K562 (cell line): ENCODE results near the gene DPM2. TPM values are rescaled to one million over a fixed set of nuclear protein-coding genes. Genes with fewer than 3 reads are reported as not detected.

Experiments
- ATAC-seq: fragments of 200-7000 bp; cut with Tn5 transposase; 3 replicates; pipeline ENCODE4 v1.9.1; 2020; ENCODE audit warnings: moderate library complexity
- BruUV-seq: library from RNA; stranded (reverse); fragments of 400-500 nt; replicated peaks from 2 replicates; lab custom pipeline; 2021; lab: Mats Ljungman, UMichigan
- CTCF ChIA-PET: fragments of 300-600 bp; formaldehyde crosslinking; extraction: SDS; loops from one replicate; lab custom pipeline; 2021; ENCODE audit warnings: low intra/inter-chr PET ratio; lab: Yijun Ruan, JAX
- POLR2A ChIA-PET: fragments of 300-600, 350-650 bp; sonication (Branson Sonifier 250); formaldehyde crosslinking; extraction: SDS; loops from one replicate; lab custom pipeline; 2021; ENCODE audit warnings: antibody characterized with exemption, inconsistent platforms; lab: Yijun Ruan, JAX
- DNase-seq, 4 experiments: peaks; one replicate each; pipeline versions ENCODE4 v3.0.0 to v3.0.0-alpha.2; 2011 to 2018; ENCODE audit warnings: low spot score in 3 of 4, mixed read lengths in 3 of 4; ENCODE audit errors: extremely low read depth in 1 of 4
- FAIRE-seq: peaks from 2 replicates; lab custom pipeline; 2011; peaks lifted over from hg19 to GRCh38; lab: Jason Lieb, UNC
- H2AFZ ChIP-seq: 2 replicates; pipeline ENCODE4 v1.6.0; 2011; ENCODE audit warnings: low read depth, low read length, control low read depth, inconsistent platforms
- H3K27ac ChIP-seq: fragments of 200-600 bp; 3 replicates; pipeline ENCODE4 v1.8.0; 2011; ENCODE audit warnings: low read depth, mild to moderate bottlenecking, control low read depth, inconsistent platforms, low read length, moderate library complexity, mixed read lengths; ENCODE audit errors: extremely low read depth
- H3K27me3 ChIP-seq, 2 experiments: fragments of 300-600 bp in 1 of 2; 2 replicates in 1 of 2; 3 replicates in 1 of 2; pipeline versions ENCODE4 v1.6.0 to v1.8.0; 2011; ENCODE audit warnings: inconsistent platforms in 2 of 2, low read length in 2 of 2, mild to moderate bottlenecking in 1 of 2, mixed read lengths in 1 of 2, moderate library complexity in 1 of 2; ENCODE audit not compliant: control insufficient read depth in 2 of 2, insufficient read depth in 2 of 2
- H3K36me3 ChIP-seq: fragments of 300-600 bp; 3 replicates; pipeline ENCODE4 v1.8.0; 2011; ENCODE audit warnings: mild to moderate bottlenecking, low read length, inconsistent platforms; ENCODE audit not compliant: control insufficient read depth, insufficient read depth
- H3K4me1 ChIP-seq, 2 experiments: fragments of 200-600 bp in 1 of 2; replicated peaks in 1 of 2; 2 replicates in 1 of 2; 3 replicates in 1 of 2; pipeline versions ENCODE4 v1.5.1 to v1.8.0; 2011; ENCODE audit warnings: inconsistent platforms in 2 of 2, low read length in 2 of 2, mild to moderate bottlenecking in 1 of 2, mixed read lengths in 1 of 2, moderate library complexity in 1 of 2; ENCODE audit not compliant: control insufficient read depth in 2 of 2, insufficient read depth in 2 of 2
- H3K4me2 ChIP-seq: 2 replicates; pipeline ENCODE4 v1.6.1; 2011; ENCODE audit warnings: low read length, control low read depth, inconsistent platforms, mixed read lengths; ENCODE audit not compliant: insufficient read depth
- H3K4me3 ChIP-seq: fragments of 200-600 bp; sonication (generic), shearing (Covaris generic); 2 replicates; pipeline ENCODE4 v1.5.1; 2016; ENCODE audit warnings: control low read depth, inconsistent platforms
- H3K79me2 ChIP-seq: fragments of 200-600 bp; 3 replicates; pipeline ENCODE4 v1.8.0; 2011; ENCODE audit warnings: low read length, inconsistent platforms; ENCODE audit not compliant: control insufficient read depth, insufficient read depth
- H3K9ac ChIP-seq, 2 experiments: 2 replicates each; pipeline versions ENCODE4 v1.6.0 to v1.6.1; 2011; ENCODE audit warnings: low read depth in 2 of 2, low read length in 2 of 2, control low read depth in 1 of 2, inconsistent platforms in 1 of 2, mild to moderate bottlenecking in 1 of 2, mixed read lengths in 1 of 2; ENCODE audit not compliant: insufficient read depth in 1 of 2
- H3K9me1 ChIP-seq: one replicate; pipeline ENCODE4 v1.6.0; 2011; ENCODE audit warnings: inconsistent platforms, mild to moderate bottlenecking, low read length, moderate library complexity; ENCODE audit not compliant: control insufficient read depth, insufficient read depth
- H3K9me3 ChIP-seq: replicated peaks from 2 replicates; pipeline ENCODE4 v1.5.1; 2011; ENCODE audit warnings: low read depth, low read length, inconsistent platforms; ENCODE audit not compliant: control insufficient read depth, insufficient read depth
- H4K20me1 ChIP-seq: replicated peaks from 2 replicates; pipeline ENCODE4 v1.6.1; 2011; ENCODE audit warnings: low read length, inconsistent platforms, mixed read lengths; ENCODE audit not compliant: control insufficient read depth, insufficient read depth
- GATAD2B ChIP-seq: fragments of 450-650 bp; IDR thresholded peaks from 2 replicates; pipeline ENCODE4 v1.6.1; 2017; ENCODE audit warnings: mild to moderate bottlenecking, borderline replicate concordance
- POLR2A ChIP-seq: fragments of 450-650 bp; conservative IDR thresholded peaks from 2 replicates; pipeline ENCODE4 v1.6.1; 2016
- POLR2B ChIP-seq: fragments of 450-650 bp; IDR thresholded peaks from 2 replicates; pipeline ENCODE4 v1.6.1; 2018; ENCODE audit warnings: low read depth; ENCODE audit not compliant: partially characterized antibody
- ZBTB7A ChIP-seq: IDR thresholded peaks from 2 replicates; pipeline ENCODE4 v1.6.1; 2011; ENCODE audit warnings: low read depth, mild to moderate bottlenecking, low read length, moderate library complexity, borderline replicate concordance; ENCODE audit not compliant: control insufficient read depth
- ZNF282 ChIP-seq: sonication (generic); formaldehyde crosslinking; IDR thresholded peaks from 2 replicates; pipeline ENCODE4 v1.8.1; 2023; ENCODE audit warnings: missing genetic modification reagents
- WGBS: fragments of 100-300 bp; shearing (Covaris generic); methylation state at CpG from one replicate; pipeline ENCODE4 v1.1.6; 2016; ENCODE audit warnings: low coverage, mixed read lengths; ENCODE audit not compliant: insufficient coverage; ENCODE audit errors: missing lambda C conversion rate; 5-methylcytosine and 5-hydroxymethylcytosine counted together
- in situ Hi-C: fragments of 300-500 bp; cut with MboI; formaldehyde crosslinking; loops from 4 replicates; pipeline ENCODE4 v1.15.0; 2018; ENCODE audit warnings: inconsistent platforms, mixed read lengths
- intact Hi-C: fragments of 100-400 bp; cut with micrococcal nuclease; formaldehyde crosslinking; loops from 2 replicates; pipeline ENCODE4 v1.14.2; 2022
- polyA plus RNA-seq, 8 experiments: library from polyadenylated mRNA; depleted of rRNA in 4 of 8; stranded (reverse) in 5 of 8; unstranded in 3 of 8; fragments of >200 nt; fragmentation: Nextera tagmentation in 2 of 8; fragmentation: Illumina TruSeq in 1 of 8; extraction: Ambion mirVana in 2 of 8; extraction: Trizol in 1 of 8; gene quantifications; 2 replicates each; pipeline versions ENCODE4 v1.2.1 to v1.2.3, GENCODE V29; 2011 to 2014; ENCODE audit warnings: inconsistent platforms in 1 of 8, missing spikeins in 1 of 8
- total RNA-seq, 7 experiments: library from RNA; depleted of rRNA in 6 of 7; stranded (reverse); fragments of >200 nt in 6 of 7; fragmentation: Illumina TruSeq in 2 of 7; extraction: Trizol in 2 of 7; gene quantifications; 2 replicates each; pipeline versions ENCODE4 v1.2.1 to v1.2.3, GENCODE V29; 2011 to 2021; ENCODE audit warnings: low replicate concordance in 1 of 7
- TF ChIP-seq, protein P1 (sequence below): sonication (generic); formaldehyde crosslinking; IDR thresholded peaks from 2 replicates; pipeline ENCODE4 v1.8.0; 2022; ENCODE audit warnings: mild to moderate bottlenecking, missing genetic modification reagents
- TF ChIP-seq, protein P2 (sequence below): fragments of 200-800 bp; sonication (Bioruptor generic); IDR thresholded peaks from 2 replicates; pipeline ENCODE4 v1.6.1; 2017; ENCODE audit warnings: missing genetic modification characterization, missing compliant biosample characterization
- TF ChIP-seq, protein P3 (sequence below): sonication (generic); formaldehyde crosslinking; IDR thresholded peaks from 2 replicates; pipeline ENCODE4 v1.8.1; 2023; ENCODE audit warnings: missing genetic modification reagents, mild to moderate bottlenecking, borderline replicate concordance

DPM2 gene
- total and polyA plus RNA-seq, 9 of the 15 experiments (the other 6 are each of a cell fraction or from before 2014, with no cell fraction given) = 43.5 to 126 (median 71.1) TPM

DNA sequence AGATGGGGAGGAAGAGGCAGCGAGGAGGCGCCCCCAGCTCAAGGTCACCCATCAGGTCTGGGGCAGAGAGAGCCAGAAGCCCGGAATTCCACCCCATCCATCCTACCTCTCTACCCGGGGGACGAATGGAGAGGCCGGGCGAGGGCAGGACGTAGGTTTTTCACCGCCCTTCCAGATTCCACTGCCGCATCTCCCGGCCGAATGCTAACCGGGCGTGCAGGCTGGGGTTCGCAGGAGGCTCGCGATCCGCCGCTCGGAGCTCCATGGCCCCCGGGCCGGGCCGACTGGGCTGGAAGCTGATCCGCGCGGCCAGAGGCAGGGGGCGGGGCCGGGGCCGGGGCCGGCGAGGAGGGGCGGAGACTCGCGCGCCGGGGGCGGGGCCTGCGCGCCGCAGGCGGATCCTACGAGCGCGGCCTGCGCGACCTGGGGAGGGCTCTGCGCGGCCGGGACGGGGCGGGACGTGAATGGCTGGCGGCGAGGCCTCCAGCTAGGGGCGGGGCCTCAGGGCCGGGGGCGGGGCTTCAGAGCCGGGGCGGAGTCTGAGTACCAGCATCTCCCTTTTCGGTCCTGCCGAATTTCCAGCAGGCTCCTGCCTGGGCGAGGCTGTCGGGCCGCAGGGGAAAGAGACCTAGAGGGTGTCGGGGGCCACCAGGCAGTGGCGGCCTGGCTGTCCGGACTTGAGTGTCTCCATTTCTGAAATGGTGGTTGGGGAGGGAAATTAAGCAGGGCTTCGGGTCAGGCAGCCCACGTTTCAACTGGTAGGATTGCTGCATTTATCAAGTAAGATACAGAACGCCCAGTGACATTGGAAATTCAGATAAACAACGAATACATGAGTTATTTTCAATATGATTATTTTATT lies 20.7 kb downstream of the DPM2 start, which contains the start of gene ST6GALNAC4:
Gene ST6GALNAC4 (minus strand): TSS at position 322 of the 862 bp plus-strand sequence. CDS start 622 bp downstream, outside the sequence.
- BruUV-seq = no TSS peak
- POLR2A ChIA-PET = interaction anchor here (0.6 to 1.2 kb wide), 4 partner anchors 13 to 354 kb away, joined by 3 to 5 read pairs (median 4); no protein-coding TSS in a partner anchor
- TF ChIP-seq POLR2A (peak; percentile 67), ZNF282 (CRISPR knock-in tag) (0 out of 2 replicates have a peak, but pooled peaks have one; percentile 50), POLR2B (peak; percentile 40), GATAD2B (0 out of 2 replicates have a peak, but pooled peaks have one; percentile 39), ZBTB7A (0 out of 2 replicates have a peak, but pooled peaks have one; percentile 22)
- TF ChIP-seq, protein P1, sequence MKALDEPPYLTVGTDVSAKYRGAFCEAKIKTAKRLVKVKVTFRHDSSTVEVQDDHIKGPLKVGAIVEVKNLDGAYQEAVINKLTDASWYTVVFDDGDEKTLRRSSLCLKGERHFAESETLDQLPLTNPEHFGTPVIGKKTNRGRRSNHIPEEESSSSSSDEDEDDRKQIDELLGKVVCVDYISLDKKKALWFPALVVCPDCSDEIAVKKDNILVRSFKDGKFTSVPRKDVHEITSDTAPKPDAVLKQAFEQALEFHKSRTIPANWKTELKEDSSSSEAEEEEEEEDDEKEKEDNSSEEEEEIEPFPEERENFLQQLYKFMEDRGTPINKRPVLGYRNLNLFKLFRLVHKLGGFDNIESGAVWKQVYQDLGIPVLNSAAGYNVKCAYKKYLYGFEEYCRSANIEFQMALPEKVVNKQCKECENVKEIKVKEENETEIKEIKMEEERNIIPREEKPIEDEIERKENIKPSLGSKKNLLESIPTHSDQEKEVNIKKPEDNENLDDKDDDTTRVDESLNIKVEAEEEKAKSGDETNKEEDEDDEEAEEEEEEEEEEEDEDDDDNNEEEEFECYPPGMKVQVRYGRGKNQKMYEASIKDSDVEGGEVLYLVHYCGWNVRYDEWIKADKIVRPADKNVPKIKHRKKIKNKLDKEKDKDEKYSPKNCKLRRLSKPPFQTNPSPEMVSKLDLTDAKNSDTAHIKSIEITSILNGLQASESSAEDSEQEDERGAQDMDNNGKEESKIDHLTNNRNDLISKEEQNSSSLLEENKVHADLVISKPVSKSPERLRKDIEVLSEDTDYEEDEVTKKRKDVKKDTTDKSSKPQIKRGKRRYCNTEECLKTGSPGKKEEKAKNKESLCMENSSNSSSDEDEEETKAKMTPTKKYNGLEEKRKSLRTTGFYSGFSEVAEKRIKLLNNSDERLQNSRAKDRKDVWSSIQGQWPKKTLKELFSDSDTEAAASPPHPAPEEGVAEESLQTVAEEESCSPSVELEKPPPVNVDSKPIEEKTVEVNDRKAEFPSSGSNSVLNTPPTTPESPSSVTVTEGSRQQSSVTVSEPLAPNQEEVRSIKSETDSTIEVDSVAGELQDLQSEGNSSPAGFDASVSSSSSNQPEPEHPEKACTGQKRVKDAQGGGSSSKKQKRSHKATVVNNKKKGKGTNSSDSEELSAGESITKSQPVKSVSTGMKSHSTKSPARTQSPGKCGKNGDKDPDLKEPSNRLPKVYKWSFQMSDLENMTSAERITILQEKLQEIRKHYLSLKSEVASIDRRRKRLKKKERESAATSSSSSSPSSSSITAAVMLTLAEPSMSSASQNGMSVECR (CRISPR knock-in tag) = peak; percentile 68; the same call in 1 of the 2 replicates
- TF ChIP-seq, protein P2, sequence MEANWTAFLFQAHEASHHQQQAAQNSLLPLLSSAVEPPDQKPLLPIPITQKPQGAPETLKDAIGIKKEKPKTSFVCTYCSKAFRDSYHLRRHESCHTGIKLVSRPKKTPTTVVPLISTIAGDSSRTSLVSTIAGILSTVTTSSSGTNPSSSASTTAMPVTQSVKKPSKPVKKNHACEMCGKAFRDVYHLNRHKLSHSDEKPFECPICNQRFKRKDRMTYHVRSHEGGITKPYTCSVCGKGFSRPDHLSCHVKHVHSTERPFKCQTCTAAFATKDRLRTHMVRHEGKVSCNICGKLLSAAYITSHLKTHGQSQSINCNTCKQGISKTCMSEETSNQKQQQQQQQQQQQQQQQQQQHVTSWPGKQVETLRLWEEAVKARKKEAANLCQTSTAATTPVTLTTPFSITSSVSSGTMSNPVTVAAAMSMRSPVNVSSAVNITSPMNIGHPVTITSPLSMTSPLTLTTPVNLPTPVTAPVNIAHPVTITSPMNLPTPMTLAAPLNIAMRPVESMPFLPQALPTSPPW = peak; percentile 82
- TF ChIP-seq, protein P3, sequence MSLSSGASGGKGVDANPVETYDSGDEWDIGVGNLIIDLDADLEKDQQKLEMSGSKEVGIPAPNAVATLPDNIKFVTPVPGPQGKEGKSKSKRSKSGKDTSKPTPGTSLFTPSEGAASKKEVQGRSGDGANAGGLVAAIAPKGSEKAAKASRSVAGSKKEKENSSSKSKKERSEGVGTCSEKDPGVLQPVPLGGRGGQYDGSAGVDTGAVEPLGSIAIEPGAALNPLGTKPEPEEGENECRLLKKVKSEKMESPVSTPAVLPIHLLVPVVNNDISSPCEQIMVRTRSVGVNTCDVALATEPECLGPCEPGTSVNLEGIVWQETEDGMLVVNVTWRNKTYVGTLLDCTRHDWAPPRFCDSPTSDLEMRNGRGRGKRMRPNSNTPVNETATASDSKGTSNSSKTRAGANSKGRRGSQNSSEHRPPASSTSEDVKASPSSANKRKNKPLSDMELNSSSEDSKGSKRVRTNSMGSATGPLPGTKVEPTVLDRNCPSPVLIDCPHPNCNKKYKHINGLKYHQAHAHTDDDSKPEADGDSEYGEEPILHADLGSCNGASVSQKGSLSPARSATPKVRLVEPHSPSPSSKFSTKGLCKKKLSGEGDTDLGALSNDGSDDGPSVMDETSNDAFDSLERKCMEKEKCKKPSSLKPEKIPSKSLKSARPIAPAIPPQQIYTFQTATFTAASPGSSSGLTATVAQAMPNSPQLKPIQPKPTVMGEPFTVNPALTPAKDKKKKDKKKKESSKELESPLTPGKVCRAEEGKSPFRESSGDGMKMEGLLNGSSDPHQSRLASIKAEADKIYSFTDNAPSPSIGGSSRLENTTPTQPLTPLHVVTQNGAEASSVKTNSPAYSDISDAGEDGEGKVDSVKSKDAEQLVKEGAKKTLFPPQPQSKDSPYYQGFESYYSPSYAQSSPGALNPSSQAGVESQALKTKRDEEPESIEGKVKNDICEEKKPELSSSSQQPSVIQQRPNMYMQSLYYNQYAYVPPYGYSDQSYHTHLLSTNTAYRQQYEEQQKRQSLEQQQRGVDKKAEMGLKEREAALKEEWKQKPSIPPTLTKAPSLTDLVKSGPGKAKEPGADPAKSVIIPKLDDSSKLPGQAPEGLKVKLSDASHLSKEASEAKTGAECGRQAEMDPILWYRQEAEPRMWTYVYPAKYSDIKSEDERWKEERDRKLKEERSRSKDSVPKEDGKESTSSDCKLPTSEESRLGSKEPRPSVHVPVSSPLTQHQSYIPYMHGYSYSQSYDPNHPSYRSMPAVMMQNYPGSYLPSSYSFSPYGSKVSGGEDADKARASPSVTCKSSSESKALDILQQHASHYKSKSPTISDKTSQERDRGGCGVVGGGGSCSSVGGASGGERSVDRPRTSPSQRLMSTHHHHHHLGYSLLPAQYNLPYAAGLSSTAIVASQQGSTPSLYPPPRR (CRISPR knock-in tag) = no peak

More for the DNA sequence above, 20.7 kb downstream of the DPM2 start, which contains the start of gene ST6GALNAC4:
- ATAC-seq (peak; percentile 94), FAIRE-seq (peak; percentile 46), DNase-seq (peak; percentile 94 to 98 (median 97))
- Histone ChIP-seq H3K27me3 (no peaks in the 10 kb centered on the region), H3K27ac (peak within 1 kb of the TSS; percentile 40), H3K4me1 (peaks cover 38 to 62% of the 10 kb centered on the region in 2 experiments), H3K4me3 (peak within 1 kb of the TSS; percentile 70), H3K9ac (peak within 1 kb of the TSS; percentile 66 to 96), H4K20me1 (no peaks in the 10 kb centered on the region), H3K4me2 (peak within 1 kb of the TSS; percentile 91), H3K9me3 (no peaks in the 10 kb centered on the region), H3K79me2 (peaks cover 17% of the 10 kb centered on the region), H2AFZ (peak within 1 kb of the TSS; percentile 86), H3K36me3 (peaks cover 23% of the 10 kb centered on the region; the same call in 2 of the 3 replicates), H3K9me1 (no peaks in the 10 kb centered on the region)
- in situ Hi-C loops = loop anchor here (5.0 to 25.0 kb wide), 3 partner anchors 180 to 980 kb away; partner anchors contain the start of gene TOR2A
- CTCF ChIA-PET = interaction anchor here (0.5 kb wide), 1 partner anchor 181 kb away, joined by 3 read pairs; no protein-coding TSS in a partner anchor
- intact Hi-C loops = loop anchor here (2.0 to 10.0 kb wide), 3 partner anchors 20 to 412 kb away; no protein-coding TSS in a partner anchor
- 2% methylated on average over 50 of the region's 71 CpGs for WGBS
